Tibial nerve (tissue), 3 donors: ENCODE results near the gene FYCO1.

Experiments used
- POLR2A ChIP-seq, 2 donors: fragments of 450-650 bp; IDR thresholded peaks; one replicate each; pipeline ENCODE4 v1.6.1; 2017; ENCODE audit warnings: antibody characterized with exemption in 2 of 2, mild to moderate bottlenecking in 2 of 2, moderate library complexity in 2 of 2
- TF ChIP-seq, protein P1 (sequence below), 5 experiments: fragments of 200-600 bp in 3 of 5; fragments of 450-650 bp in 2 of 5; sonication (generic) in 3 of 5; IDR thresholded peaks; one replicate each; pipeline ENCODE4 v1.5.1; 2016 to 2019; ENCODE audit warnings: antibody characterized with exemption in 5 of 5, mild to moderate bottlenecking in 3 of 5, moderate library complexity in 2 of 5

DNA sequence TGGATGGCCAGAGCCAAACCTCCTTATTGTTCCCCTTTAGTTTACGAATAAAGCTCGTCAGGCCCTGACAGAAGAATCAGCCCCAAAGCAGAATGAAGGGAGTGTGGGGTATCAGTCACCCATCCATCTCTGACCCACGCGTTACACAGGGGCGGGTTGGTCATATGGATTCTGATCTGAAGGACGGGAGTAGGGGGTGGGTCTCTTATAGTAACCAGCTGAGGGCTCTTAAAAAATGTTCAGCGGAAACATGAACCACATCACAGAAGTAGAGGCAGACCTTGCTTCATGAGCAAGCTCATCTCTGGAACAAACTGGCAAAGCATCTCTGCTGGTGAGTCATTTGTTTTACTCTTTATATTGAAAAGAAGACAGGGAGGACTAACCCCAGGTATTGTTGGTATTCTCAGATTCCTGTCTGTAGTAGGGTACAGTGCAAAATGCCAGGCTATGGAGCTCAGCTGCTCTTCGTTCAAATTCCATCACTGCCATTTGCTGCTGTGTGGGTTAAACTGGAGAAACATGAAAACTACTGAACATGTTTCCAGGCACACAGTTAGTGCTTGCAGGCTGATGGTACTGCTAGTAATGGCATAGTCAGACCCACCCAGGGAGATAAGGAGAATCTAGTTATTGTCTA is 52.3 kb downstream of the FYCO1 start, which contains the start of gene CXCR6:
- TF ChIP-seq, protein P1, sequence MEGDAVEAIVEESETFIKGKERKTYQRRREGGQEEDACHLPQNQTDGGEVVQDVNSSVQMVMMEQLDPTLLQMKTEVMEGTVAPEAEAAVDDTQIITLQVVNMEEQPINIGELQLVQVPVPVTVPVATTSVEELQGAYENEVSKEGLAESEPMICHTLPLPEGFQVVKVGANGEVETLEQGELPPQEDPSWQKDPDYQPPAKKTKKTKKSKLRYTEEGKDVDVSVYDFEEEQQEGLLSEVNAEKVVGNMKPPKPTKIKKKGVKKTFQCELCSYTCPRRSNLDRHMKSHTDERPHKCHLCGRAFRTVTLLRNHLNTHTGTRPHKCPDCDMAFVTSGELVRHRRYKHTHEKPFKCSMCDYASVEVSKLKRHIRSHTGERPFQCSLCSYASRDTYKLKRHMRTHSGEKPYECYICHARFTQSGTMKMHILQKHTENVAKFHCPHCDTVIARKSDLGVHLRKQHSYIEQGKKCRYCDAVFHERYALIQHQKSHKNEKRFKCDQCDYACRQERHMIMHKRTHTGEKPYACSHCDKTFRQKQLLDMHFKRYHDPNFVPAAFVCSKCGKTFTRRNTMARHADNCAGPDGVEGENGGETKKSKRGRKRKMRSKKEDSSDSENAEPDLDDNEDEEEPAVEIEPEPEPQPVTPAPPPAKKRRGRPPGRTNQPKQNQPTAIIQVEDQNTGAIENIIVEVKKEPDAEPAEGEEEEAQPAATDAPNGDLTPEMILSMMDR (IDR thresholded peaks at IDR 0.05), result no peak
- no peak for TF ChIP-seq POLR2A (IDR thresholded peaks at IDR 0.05)
